Hematopoietic multipotent progenitor cell treated with erythropoietin and hydrocortisone succinate and interleukin-3 and kit ligand, for 4 days (in vitro differentiated cells): ENCODE data around the gene CES3.
A peak's percentile ranks its signal among the peaks of the same experiment; 100 is the strongest.

Experiments used
- DNase-seq: peaks from one replicate; pipeline ENCODE4 v3.0.0-alpha.2; 2015

Gene CES3

DNA sequence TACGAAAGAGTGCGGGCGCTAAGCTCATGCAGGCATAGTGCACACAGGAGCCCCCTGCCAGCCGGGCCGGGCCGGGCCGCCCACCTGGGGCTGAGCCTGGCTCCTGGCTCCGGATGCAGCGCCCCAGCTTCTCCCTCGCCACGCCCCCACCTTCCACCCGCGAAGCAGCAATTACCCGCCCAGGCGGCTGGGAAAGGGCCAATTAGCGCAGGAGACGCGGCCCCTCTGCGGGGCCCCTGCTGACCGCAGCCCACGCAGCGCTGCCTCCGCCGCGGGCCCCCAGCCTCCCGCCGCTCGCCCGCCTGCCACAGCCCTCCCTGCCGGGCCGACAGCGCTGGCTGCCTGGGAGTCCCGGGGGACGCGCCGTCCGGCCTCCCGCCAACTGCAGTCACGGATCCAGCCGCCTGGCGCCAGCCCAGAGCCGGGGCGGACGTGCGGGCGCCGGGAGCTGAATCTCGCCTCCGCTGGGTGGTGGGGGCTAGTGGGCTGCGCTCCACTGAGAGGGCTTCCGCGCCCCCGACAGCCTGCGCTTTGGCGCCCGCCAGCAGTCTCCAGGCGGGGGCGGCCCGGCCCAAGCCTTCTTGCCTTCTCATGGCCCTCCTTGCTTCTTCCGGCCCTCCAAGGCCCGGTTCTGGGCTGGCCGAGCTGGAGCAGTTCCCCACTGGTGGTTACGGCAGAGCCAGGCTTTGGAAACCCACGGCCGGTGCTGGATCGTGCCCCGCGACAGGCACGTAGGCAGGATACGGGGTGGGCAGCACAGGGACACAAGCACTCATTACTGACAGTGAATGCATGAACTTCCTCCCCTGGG, 53.0 kb downstream of the CES3 start:
- peak; percentile 71 for DNase-seq

DNA sequence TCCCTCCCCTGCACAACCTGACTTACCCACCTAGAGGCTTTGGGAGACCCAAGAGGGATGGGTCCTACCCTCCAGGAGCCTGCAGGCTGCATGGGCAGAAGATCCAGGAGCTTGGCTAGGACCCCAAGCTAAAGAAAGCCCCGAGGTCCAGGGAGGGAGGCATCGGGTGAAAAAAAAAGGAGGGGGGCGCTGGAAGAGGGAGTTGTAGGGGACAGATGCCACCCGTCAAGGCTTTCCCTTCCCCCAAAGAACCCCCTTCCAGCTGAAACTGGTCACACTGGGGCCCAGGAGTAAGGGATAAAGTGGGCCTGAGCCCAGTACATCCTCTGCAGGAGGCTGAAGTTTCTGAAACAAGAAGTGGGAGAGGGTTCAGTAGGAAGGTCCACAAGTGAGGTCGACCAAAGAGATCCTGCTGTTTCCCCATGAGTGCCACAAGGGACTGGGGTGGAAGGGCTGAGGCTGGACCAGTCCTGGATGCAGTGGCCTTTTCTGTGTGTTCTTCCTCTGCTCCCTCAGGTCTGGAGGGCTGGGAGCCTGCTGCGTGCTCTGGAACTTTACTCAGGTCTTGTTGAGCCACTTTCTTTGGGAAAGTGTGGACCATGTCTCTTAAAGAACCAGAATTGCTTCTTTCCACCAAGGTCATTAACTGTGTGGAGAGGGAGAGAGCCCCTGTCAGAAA, 53.7 kb downstream of the CES3 start:
- peak; percentile 6 for DNase-seq

DNA sequence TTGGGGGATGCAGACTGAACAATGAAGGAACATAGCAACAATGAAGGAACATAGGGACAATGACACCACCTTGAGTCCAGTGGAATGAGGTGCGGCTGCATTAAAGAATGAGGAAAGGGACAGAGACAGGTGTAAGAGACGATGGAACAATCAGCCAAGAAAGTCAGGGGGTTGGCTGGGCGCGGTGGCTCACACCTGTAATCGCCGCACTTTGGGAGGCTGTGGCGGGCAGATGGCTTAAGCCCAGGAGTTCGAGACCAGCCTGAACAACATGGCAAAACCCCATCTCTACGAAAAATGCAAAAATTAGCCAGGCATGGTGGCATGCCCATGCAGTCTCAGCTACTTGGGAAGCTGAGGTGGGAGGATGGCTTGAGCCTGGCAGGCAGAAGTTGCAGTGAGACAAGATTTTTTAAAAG, 54.3 kb downstream of the CES3 start:
- peak; percentile 23 for DNase-seq

DNA sequence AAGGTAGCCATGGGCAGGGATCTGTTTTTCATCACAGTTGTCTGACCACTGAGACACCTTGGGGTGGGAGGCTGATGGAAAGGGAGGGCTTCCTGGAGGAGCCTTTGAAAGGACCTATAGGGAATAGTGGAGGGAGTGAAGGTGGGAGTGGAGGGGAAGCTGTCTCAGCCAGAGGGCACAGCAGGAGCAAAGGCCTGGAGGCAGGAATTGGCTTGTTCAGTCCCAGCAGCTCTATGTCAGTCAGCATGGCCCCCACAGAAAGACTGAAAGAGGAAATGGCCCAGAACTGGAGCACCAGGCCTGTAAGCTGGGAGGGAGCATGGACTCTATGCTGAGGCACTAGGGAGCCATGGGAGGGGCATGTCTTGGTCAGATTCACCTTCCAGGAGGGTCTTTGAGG, 55.1 kb downstream of the CES3 start:
- DNase-seq: no peak

GRCh38 chr16:67016681-67017420, 55.8 kb downstream of the CES3 start:
- DNase-seq: no peak

DNA sequence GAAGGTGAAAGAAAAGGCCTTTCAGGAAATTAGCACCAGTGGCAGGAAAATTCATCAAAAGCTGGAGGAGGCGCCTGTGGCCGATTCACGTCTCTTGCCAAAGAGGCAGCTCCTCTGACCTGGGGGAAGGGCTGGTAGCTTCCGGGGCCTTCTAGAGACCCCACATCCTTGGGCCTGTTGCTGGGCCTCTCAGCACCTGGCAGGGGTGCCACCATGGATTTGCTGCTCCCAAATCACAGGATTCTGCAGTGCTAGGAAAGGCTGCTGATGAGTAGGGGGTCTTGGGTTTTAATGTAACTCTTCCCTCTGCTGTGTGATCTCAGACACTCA, 56.3 kb downstream of the CES3 start:
- DNase-seq: no peak

DNA sequence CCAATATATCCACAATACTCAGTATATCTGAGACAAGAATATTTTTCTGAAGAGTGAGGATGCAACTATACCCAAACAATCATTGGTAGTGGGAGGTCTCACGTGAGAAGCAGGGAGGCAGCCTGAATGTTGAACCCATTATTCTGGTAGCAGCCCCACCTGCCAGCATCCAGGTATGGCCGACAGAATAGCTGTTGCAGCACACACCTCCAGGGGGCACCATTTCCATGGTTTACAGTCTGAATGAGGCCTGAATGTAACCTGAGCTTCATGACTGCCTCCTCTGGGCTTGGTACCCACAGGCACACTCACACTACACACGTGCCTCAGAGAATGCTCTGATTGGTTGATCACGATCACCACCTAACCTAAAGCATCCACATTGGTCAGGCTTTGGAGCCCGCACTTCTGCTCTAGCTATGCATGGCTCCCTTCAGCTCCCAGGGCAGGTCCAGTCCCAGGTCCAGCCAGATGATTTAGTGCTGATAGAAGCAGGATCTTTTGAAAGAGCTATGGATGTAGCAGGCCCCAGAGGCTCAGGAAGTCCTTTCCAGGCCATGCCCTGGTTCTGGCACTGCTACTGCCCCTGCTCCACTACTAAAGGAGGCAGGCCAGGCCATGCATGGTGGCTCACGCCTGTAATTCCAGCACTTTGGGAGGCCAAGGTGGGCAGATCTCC, 56.9 kb downstream of the CES3 start:
- peak; percentile 94 for DNase-seq

DNA sequence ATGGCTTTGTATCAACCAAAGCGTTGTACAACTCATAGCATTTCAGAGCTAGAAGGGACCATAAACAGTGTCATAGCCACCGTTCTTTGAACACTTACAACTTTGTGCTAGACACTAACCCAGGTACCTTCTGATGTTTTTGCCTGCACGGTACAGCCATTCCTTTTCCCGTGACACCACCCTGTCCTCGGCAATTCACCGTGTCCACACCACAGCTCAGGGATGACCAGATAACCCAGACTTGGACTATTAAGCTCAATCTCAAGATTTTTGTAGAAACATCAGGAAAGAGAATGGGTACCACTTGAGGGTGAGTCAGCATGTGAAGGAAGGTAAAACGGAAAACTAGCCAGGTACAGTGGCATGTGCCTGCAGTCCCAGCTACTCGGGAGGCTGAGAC, 58.1 kb downstream of the CES3 start:
- DNase-seq: no peak

DNA sequence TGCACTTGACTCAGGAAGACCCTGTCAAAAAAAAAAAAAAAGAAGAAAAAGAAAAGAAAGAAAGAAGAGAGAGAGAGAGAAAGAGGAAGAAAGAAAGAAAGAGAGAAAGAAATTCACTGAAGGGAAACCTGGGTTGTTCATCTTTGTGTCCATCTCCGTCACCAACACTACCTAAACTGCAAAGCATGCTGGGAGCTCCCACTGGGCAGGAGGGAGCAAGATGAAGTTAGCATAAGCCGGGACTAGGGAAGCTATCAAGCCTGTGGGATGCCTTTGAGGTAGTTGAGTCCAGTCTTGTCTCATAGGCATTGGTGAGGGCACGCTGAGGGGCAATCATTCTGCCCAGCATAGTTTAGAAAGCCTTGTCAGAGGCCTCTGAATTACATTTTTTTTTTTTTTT, 60.3 kb downstream of the CES3 start:
- no peak for DNase-seq

DNA sequence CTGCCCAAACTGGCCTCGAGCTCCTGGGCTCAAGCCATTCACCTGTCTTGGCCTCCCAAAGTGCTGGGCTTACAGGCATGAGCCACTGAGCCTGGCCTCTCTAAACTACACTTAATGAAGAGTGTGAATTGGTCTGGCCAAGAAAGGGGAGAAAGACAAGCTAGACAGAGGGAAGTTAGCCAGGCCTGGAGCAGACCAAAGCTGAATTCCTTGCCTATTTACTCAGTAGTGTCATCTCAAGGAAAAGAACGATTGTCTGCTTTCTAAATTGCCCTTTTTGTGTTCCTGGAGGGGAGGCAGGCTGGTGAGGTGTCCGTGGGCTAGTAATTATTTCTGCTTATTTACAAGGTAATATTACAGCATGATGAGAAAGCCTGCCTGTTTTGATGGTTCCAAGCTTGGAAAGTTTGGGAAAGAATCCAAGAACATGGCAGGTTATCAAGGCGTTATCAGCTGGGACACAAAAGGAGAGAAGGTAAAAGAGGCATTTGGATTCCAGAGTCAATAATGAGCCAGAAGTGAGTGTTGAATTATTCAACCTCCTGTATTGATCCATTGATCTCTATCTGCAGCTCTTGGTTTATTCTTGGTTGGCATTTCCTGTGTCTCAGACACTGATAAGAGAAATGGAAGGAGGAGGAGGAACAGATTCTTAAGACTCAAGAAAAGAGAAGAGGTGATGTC, 61.6 kb downstream of the CES3 start:
- DNase-seq: no peak

DNA sequence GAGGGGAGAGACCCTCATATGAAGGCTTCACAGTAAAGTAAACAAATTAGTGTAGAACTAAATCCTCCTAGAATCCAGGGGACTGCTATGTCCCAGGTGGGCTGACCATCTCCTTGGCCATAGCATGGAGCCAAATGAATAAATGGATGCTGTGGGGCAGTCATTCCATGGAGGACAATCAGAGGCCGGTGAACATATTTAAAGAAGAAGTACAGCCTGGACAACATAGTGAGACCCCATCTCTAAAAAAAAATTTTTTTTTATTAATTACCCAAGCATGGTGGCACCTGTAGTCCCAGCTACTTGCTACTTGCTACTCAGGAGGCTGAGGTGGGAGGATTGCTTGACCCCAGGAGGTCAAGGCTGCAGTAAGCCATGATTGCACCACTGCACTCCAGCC, 62.6 kb downstream of the CES3 start:
- DNase-seq: no peak
